HEK293 (cell line): Measurements from ENCODE around the gene EDIL3.
A peak's percentile ranks its signal among the peaks of the same experiment; 100 is the strongest.

Source experiments
- CTCF ChIA-PET: fragments of 350-600 bp; formaldehyde crosslinking; extraction: SDS; loops from one replicate; lab custom pipeline; 2021; ENCODE audit warnings: antibody characterized with exemption; lab: Yijun Ruan, JAX
- POLR2A ChIA-PET: fragments of 300-600 bp; formaldehyde crosslinking; extraction: SDS; loops from one replicate; lab custom pipeline; 2020; ENCODE audit warnings: antibody characterized with exemption, inconsistent platforms; lab: Yijun Ruan, JAX
- H3K27ac ChIP-seq: fragments of 200-500 bp; sonication (Bioruptor generic); 2 replicates; pipeline ENCODE4 v1.5.1; 2014; ENCODE audit warnings: low read depth, low read length, control low read depth, inconsistent platforms; ENCODE audit errors: extremely low read depth
- H3K36me3 ChIP-seq, 2 experiments: fragments of 200-500 bp in 1 of 2; sonication (Bioruptor generic) in 1 of 2; 1 replicate in 1 of 2; 2 replicates in 1 of 2; pipeline ENCODE4 v1.5.1; 2014 to 2017; ENCODE audit warnings: inconsistent platforms in 2 of 2, low read length in 2 of 2; ENCODE audit not compliant: control insufficient read depth in 2 of 2, insufficient read depth in 1 of 2
- H3K4me1 ChIP-seq: fragments of 200-500 bp; sonication (Bioruptor generic); 2 replicates; pipeline ENCODE4 v1.5.1; 2014; ENCODE audit warnings: mild to moderate bottlenecking, low read length, inconsistent platforms; ENCODE audit not compliant: control insufficient read depth, insufficient read depth
- H3K4me3 ChIP-seq: 2 replicates; pipeline ENCODE4 v1.5.1; 2011; ENCODE audit warnings: low read depth, mild to moderate bottlenecking, control low read depth, low read length, moderate library complexity
- H3K9me3 ChIP-seq: fragments of 200-500 bp; sonication (Bioruptor generic); 2 replicates; pipeline ENCODE4 v1.5.1; 2014; ENCODE audit warnings: low read depth, low read length, inconsistent platforms; ENCODE audit not compliant: control insufficient read depth, insufficient read depth
- BCL6B ChIP-seq: fragments of 450-650 bp; formaldehyde crosslinking; IDR thresholded peaks from 2 replicates; pipeline ENCODE4 v1.5.1; 2017; ENCODE audit warnings: missing biosample characterization, missing genetic modification characterization
- CTCF ChIP-seq: fragments of 450-650 bp; formaldehyde crosslinking; IDR thresholded peaks from 2 replicates; pipeline ENCODE4 v1.5.1; 2016; ENCODE audit warnings: missing biosample characterization, missing genetic modification characterization
- GLI4 ChIP-seq: fragments of 450-650 bp; formaldehyde crosslinking; IDR thresholded peaks from 2 replicates; pipeline ENCODE4 v1.5.1; 2016; ENCODE audit warnings: missing biosample characterization, missing genetic modification characterization
- IKZF3 ChIP-seq: fragments of 450-650 bp; IDR thresholded peaks from 2 replicates; pipeline ENCODE4 v1.5.0; 2018; ENCODE audit warnings: missing biosample characterization, mild to moderate bottlenecking, missing genetic modification characterization, moderate library complexity
- PRDM10 ChIP-seq: fragments of 450-650 bp; formaldehyde crosslinking; IDR thresholded peaks from 2 replicates; pipeline ENCODE4 v1.5.1; 2016; ENCODE audit warnings: missing biosample characterization, missing genetic modification characterization
- REPIN1 ChIP-seq: fragments of 450-650 bp; formaldehyde crosslinking; IDR thresholded peaks from 2 replicates; pipeline ENCODE4 v1.5.1; 2017; ENCODE audit warnings: missing biosample characterization, missing genetic modification characterization, low read depth
- SALL2 ChIP-seq: fragments of 450-650 bp; formaldehyde crosslinking; IDR thresholded peaks from 2 replicates; pipeline ENCODE4 v1.5.0; 2017; ENCODE audit warnings: missing biosample characterization, mild to moderate bottlenecking, missing genetic modification characterization, borderline replicate concordance
- SP7 ChIP-seq: fragments of 450-650 bp; formaldehyde crosslinking; IDR thresholded peaks from 2 replicates; pipeline ENCODE4 v1.5.1; 2016; ENCODE audit warnings: missing biosample characterization, missing genetic modification characterization
- ZBTB44 ChIP-seq: fragments of 450-650 bp; IDR thresholded peaks from 2 replicates; pipeline ENCODE4 v1.5.1; 2018; ENCODE audit warnings: missing biosample characterization, mild to moderate bottlenecking, missing genetic modification characterization
- ZBTB48 ChIP-seq: fragments of 450-650 bp; formaldehyde crosslinking; IDR thresholded peaks from 2 replicates; pipeline ENCODE4 v1.5.1; 2016; ENCODE audit warnings: missing biosample characterization, missing genetic modification characterization
- ZBTB8A ChIP-seq: fragments of 450-650 bp; formaldehyde crosslinking; IDR thresholded peaks from 2 replicates; pipeline ENCODE4 v1.5.1; 2016; ENCODE audit warnings: missing biosample characterization, missing genetic modification characterization
- ZNF335 ChIP-seq: fragments of 450-650 bp; formaldehyde crosslinking; conservative IDR thresholded peaks from 2 replicates; pipeline ENCODE4 v1.5.1; 2016; ENCODE audit warnings: missing biosample characterization, missing genetic modification characterization
- ZNF558 ChIP-seq: fragments of 450-650 bp; formaldehyde crosslinking; IDR thresholded peaks from 2 replicates; pipeline ENCODE4 v1.5.1; 2016; ENCODE audit warnings: missing biosample characterization, missing genetic modification characterization
- ZNF580 ChIP-seq: fragments of 450-650 bp; formaldehyde crosslinking; IDR thresholded peaks from 2 replicates; pipeline ENCODE4 v1.5.1; 2016; ENCODE audit warnings: missing biosample characterization, missing genetic modification characterization
- ZNF701 ChIP-seq: fragments of 450-650 bp; formaldehyde crosslinking; IDR thresholded peaks from 2 replicates; pipeline ENCODE4 v1.5.1; 2016; ENCODE audit warnings: missing biosample characterization, missing genetic modification characterization
- ZNF792 ChIP-seq: fragments of 450-650 bp; formaldehyde crosslinking; IDR thresholded peaks from 2 replicates; pipeline ENCODE4 v1.5.1; 2016; ENCODE audit warnings: missing biosample characterization, missing genetic modification characterization
- ZNF837 ChIP-seq: fragments of 450-650 bp; formaldehyde crosslinking; IDR thresholded peaks from 2 replicates; pipeline ENCODE4 v1.5.1; 2016; ENCODE audit warnings: missing biosample characterization, missing genetic modification characterization

EDIL3 gene

GRCh38 chr5:84381502-84382362 is 2.9 kb downstream of the EDIL3 start (continued):
- peak; percentile 99 for TF ChIP-seq ZBTB44
- peak; percentile 14; the same call in 1 of the 2 replicates for TF ChIP-seq SP7 (tag by site-specific recombination)
- TF ChIP-seq ZNF335: peak; percentile 83
- no peak for TF ChIP-seq ZBTB8A (tag by site-specific recombination)
- TF ChIP-seq SALL2 (tag by site-specific recombination): no peak
- no peak for TF ChIP-seq ZNF580 (tag by site-specific recombination)
- TF ChIP-seq GLI4 (tag by site-specific recombination): 0 out of 2 replicates have a peak, but pooled peaks have one; percentile 0
- TF ChIP-seq IKZF3: peak; percentile 33; the same call in 1 of the 2 replicates
- 0 out of 2 replicates have a peak, but pooled peaks have one; percentile 75 for TF ChIP-seq ZNF792 (tag by site-specific recombination)
- TF ChIP-seq ZNF558: 0 out of 2 replicates have a peak, but pooled peaks have one; percentile 59
- TF ChIP-seq PRDM10 (tag by site-specific recombination): peak; percentile 69
- TF ChIP-seq, all 188 proteins: peak for 11

- POLR2A ChIA-PET: no interaction called here
- 0 out of 2 replicates have a peak, but pooled peaks have one; percentile 17 for TF ChIP-seq CTCF (tag by site-specific recombination)
- TF ChIP-seq REPIN1: no peak
- TF ChIP-seq ZBTB48 (tag by site-specific recombination): no peak
- no peak for TF ChIP-seq ZNF701 (tag by site-specific recombination)
- TF ChIP-seq SP7 (tag by site-specific recombination): no peak
- no peak for TF ChIP-seq ZNF837 (tag by site-specific recombination)
- TF ChIP-seq BCL6B (tag by site-specific recombination): no peak
Observed at GRCh38 chr5:84379749-84380148, 4.9 kb downstream of the EDIL3 start.

More at GRCh38 chr5:84379749-84380148, 4.9 kb downstream of the EDIL3 start:
- no peaks in the 10 kb centered on the region for H3K36me3 ChIP-seq
- H3K4me1 ChIP-seq: peaks cover 10% of the 10 kb centered on the region
- CTCF ChIA-PET: interaction anchor here (1.0 to 1.5 kb wide), 2 partner anchors 59 to 86 kb away, joined by 3 to 4 read pairs; no protein-coding TSS in a partner anchor
- no peak overlapping the region for H3K27ac ChIP-seq
- no peak overlapping the region for H3K4me3 ChIP-seq
- H3K9me3 ChIP-seq: no peaks in the 10 kb centered on the region
